C4-2B (cell line): ENCODE data around the gene VCL.

Experiments
- ZFX ChIP-seq: fragments of 450-650 bp; IDR thresholded peaks from 2 replicates; pipeline ENCODE4 v1.6.1; 2017
- TF ChIP-seq, protein P1 (sequence below): fragments of 450-650 bp; conservative IDR thresholded peaks from 2 replicates; pipeline ENCODE4 v1.5.1; 2017; ENCODE audit warnings: mild to moderate bottlenecking

DNA sequence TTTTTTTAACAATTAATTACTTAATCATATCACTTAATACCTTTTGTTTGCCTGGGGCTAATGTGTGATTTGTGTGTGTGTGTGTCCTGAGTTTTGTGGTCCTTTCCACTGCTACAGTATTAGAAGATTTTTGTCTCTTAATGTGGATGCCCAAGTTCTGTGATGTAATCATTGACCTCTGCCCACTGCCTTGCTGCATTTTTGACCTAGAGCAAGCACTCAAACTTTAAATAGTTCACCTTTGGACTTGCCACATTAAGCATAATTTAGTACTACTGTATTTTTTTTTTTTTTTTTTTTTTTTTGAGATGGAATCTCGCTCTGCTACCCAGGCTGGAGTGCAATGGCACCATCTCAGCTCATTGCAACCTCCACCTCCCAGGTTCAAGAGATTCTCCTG is 52.7 kb downstream of the VCL start:
- TF ChIP-seq, protein P1, sequence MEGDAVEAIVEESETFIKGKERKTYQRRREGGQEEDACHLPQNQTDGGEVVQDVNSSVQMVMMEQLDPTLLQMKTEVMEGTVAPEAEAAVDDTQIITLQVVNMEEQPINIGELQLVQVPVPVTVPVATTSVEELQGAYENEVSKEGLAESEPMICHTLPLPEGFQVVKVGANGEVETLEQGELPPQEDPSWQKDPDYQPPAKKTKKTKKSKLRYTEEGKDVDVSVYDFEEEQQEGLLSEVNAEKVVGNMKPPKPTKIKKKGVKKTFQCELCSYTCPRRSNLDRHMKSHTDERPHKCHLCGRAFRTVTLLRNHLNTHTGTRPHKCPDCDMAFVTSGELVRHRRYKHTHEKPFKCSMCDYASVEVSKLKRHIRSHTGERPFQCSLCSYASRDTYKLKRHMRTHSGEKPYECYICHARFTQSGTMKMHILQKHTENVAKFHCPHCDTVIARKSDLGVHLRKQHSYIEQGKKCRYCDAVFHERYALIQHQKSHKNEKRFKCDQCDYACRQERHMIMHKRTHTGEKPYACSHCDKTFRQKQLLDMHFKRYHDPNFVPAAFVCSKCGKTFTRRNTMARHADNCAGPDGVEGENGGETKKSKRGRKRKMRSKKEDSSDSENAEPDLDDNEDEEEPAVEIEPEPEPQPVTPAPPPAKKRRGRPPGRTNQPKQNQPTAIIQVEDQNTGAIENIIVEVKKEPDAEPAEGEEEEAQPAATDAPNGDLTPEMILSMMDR, result no peak
- no peak for TF ChIP-seq ZFX
